RWPE2 (cell line): ENCODE results near the gene KCNK15.

Experiments used
- ATAC-seq: fragments of 200-7000 bp; cut with Tn5 transposase; 3 replicates; pipeline ENCODE4 v1.9.1; 2021; ENCODE audit warnings: low read depth
- DNase-seq: peaks from one replicate; pipeline ENCODE4 v3.0.0-alpha.2; 2020; ENCODE audit warnings: low spot score
- H3K27ac ChIP-seq: fragments of 450-650 bp; 2 replicates; pipeline ENCODE4 v1.5.1; 2017; ENCODE audit warnings: mild to moderate bottlenecking; ENCODE audit not compliant: poor library complexity, severe bottlenecking
- H3K27me3 ChIP-seq: fragments of 250-450 bp; sonication (Bioruptor Pico); 2 replicates; pipeline ENCODE4 v1.5.1; 2021; ENCODE audit warnings: mild to moderate bottlenecking, moderate library complexity; ENCODE audit not compliant: insufficient read depth, poor library complexity, severe bottlenecking
- H3K36me3 ChIP-seq: fragments of 250-450 bp; sonication (Bioruptor Pico); 2 replicates; pipeline ENCODE4 v1.5.1; 2020; ENCODE audit warnings: low read depth, mild to moderate bottlenecking, moderate library complexity
- H3K4me1 ChIP-seq: fragments of 250-450 bp; sonication (Bioruptor Pico); 2 replicates; pipeline ENCODE4 v1.5.1; 2021; ENCODE audit warnings: mild to moderate bottlenecking, moderate library complexity; ENCODE audit not compliant: insufficient read depth, poor library complexity, severe bottlenecking
- H3K4me3 ChIP-seq: fragments of 250-450 bp; sonication (Bioruptor Pico); 2 replicates; pipeline ENCODE4 v1.5.1; 2021; ENCODE audit warnings: mild to moderate bottlenecking, moderate library complexity; ENCODE audit not compliant: severe bottlenecking
- H3K9me3 ChIP-seq: fragments of 250-450 bp; sonication (Bioruptor Pico); 2 replicates; pipeline ENCODE4 v1.5.1; 2021; ENCODE audit warnings: mild to moderate bottlenecking, moderate library complexity; ENCODE audit not compliant: severe bottlenecking
- TF ChIP-seq, protein P1 (sequence below): fragments of 450-650 bp; IDR thresholded peaks from one replicate; pipeline ENCODE4 v1.5.1; 2017; ENCODE audit warnings: mild to moderate bottlenecking, moderate library complexity; ENCODE audit not compliant: poor library complexity, severe bottlenecking

Gene KCNK15

DNA sequence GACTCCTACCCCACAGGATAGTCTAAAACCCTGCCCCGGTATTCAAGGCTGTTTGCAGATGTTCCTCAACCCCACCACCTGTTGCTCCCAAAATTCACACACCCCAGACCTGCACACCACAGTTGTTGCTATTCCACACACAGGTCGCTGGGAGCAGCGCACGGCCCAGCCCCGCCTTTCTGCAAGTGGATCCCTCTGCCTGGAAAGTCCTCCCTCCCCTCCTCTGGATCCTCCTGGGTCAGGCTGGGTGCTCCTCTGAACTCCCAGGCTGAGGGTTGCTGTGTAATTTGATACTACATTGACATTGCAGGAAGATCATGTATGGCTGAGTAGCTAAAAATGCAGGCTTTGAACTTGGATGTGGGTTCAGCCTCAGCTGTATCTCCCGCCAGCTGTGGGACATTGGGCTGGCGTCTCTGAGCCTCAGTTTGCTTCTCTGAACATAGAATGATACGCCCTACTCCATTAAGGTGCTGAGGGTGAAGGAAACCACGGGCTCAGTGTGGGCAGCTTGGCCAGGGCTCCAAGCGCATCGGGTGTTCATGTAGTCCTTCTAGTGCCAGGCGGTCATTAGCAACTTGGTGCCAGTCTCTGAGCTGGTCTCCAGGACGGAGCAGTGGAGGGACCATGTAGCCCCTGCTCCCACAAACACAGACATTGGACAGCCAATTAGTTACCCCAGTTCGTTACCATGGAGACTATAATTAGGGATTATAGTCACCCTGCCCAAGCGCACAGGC lies 44.4 kb upstream of the KCNK15 start:
- ATAC-seq (peak; percentile 46), DNase-seq (peak; percentile 78)
- Histone ChIP-seq H3K27me3 (no peaks in the 10 kb centered on the region), H3K36me3 (no peaks in the 10 kb centered on the region), H3K9me3 (no peaks in the 10 kb centered on the region), H3K27ac (no peak overlapping the region), H3K4me1 (peaks cover 16% of the 10 kb centered on the region), H3K4me3 (no peak overlapping the region)
- TF ChIP-seq, protein P1, sequence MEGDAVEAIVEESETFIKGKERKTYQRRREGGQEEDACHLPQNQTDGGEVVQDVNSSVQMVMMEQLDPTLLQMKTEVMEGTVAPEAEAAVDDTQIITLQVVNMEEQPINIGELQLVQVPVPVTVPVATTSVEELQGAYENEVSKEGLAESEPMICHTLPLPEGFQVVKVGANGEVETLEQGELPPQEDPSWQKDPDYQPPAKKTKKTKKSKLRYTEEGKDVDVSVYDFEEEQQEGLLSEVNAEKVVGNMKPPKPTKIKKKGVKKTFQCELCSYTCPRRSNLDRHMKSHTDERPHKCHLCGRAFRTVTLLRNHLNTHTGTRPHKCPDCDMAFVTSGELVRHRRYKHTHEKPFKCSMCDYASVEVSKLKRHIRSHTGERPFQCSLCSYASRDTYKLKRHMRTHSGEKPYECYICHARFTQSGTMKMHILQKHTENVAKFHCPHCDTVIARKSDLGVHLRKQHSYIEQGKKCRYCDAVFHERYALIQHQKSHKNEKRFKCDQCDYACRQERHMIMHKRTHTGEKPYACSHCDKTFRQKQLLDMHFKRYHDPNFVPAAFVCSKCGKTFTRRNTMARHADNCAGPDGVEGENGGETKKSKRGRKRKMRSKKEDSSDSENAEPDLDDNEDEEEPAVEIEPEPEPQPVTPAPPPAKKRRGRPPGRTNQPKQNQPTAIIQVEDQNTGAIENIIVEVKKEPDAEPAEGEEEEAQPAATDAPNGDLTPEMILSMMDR, result no peak

DNA sequence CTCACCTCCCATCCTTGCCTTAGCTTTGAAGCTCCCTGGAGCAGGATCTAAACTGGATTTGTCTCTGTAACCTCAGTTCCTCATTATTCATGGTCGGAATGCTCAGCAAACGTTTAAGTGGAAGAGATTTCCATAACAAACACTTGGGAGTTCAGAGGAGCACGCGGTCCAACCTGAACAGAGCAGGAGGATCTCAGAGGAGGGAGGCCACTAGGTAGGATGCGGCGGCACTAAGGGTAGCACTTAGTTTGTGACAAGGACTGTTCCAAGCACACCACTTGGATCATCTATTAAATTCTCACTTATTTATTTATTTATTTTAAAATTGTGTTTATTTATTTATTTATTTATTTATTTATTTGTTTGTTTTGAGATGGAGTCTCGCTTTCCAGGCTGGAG lies 43.8 kb upstream of the KCNK15 start:
- no peaks in the 10 kb centered on the region for H3K9me3 ChIP-seq
- no peaks in the 10 kb centered on the region for H3K27me3 ChIP-seq
- H3K27ac ChIP-seq, result no peak overlapping the region
- no peaks in the 10 kb centered on the region for H3K36me3 ChIP-seq
- peaks cover 16% of the 10 kb centered on the region for H3K4me1 ChIP-seq
- DNase-seq (peak; percentile 61), ATAC-seq (no peak)
- TF ChIP-seq, protein P1, result no peak
- H3K4me3 ChIP-seq, result no peak overlapping the region

DNA sequence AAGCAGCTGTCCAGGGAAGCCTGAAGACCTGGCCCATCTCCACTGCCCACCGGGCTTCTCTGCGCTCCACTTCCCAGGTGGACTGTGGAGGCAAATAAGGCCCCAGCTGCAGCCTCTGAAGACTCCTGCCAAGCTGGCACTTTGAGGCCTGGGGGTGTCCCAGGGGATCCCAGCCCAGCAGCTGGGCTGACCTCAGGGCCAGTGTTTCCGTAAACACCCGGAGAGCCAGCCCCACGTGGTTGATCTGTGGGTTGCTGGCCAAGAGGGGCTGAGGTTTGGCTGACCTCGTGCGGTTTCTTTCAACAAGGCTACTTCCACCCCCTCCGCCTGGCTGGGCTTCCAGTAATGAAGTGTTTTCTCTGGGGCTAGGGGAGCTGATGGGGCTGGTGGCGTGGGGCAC lies 42.9 kb upstream of the KCNK15 start:
- Histone ChIP-seq H3K36me3 (no peaks in the 10 kb centered on the region), H3K9me3 (no peaks in the 10 kb centered on the region), H3K4me3 (no peak overlapping the region), H3K4me1 (peaks cover 16% of the 10 kb centered on the region), H3K27me3 (no peaks in the 10 kb centered on the region), H3K27ac (no peak overlapping the region)
- TF ChIP-seq, protein P1, result no peak
- DNase-seq, result peak; percentile 80
- ATAC-seq, result no peak

DNA sequence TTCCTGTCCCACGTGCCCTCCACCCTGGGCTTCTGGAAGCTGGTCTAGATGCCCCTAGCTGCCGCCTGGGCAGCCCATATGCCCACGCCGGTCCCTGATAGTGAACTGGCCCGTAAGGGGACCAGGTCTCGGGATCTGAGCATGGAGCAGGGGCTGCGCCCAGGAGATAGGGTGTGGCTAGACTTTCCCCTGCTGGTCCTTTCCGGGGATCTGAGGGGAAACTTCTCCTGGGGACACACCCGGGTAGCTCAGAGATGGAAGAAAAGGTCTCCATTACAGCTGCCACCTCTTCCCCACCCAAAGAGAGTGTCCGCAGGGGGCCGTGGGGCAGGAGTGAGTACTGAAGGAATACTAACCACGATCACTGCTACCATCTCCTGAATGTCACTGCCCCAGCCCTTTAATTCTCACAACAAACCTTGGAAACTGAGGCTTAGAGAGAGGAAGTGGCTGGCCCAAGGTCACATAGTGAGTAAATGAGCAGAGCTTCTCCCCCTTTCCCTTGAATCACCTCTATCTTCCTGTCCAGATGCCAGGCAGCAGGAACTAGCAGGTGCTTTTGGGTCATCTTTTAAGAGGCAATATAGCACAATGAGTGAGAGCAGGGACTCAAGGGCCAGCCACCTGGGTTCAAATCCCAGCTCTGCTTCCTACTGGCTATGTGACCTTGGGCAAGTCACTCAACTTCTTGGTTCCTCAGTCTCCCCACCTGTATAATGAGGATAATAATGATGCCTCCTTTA lies 42.3 kb upstream of the KCNK15 start:
- TF ChIP-seq, protein P1, result no peak
- Histone ChIP-seq H3K27ac (no peak overlapping the region), H3K27me3 (no peaks in the 10 kb centered on the region), H3K9me3 (no peaks in the 10 kb centered on the region), H3K4me1 (peaks cover 16% of the 10 kb centered on the region), H3K36me3 (no peaks in the 10 kb centered on the region), H3K4me3 (no peak overlapping the region)
- ATAC-seq (no peak), DNase-seq (no peak)
